GM12878 (cell line): ENCODE measurements around the gene OR2H2. TPM values are rescaled to one million over a fixed set of nuclear protein-coding genes. Genes with fewer than 3 reads are reported as not detected.

Experiments
- ATAC-seq: fragments of 200-7000 bp; cut with Tn5 transposase; 3 replicates; pipeline ENCODE4 v1.9.1; 2020; ENCODE audit warnings: mild to moderate bottlenecking, moderate library complexity
- BruUV-seq: library from RNA; stranded (reverse); fragments of 400-500 nt; replicated peaks from 2 replicates; lab custom pipeline; 2021; lab: Mats Ljungman, UMichigan
- CTCF ChIA-PET: fragments of 300-600 bp; sonication (Branson Sonifier 250); formaldehyde crosslinking; extraction: SDS; loops from one replicate; lab custom pipeline; 2021; ENCODE audit warnings: inconsistent platforms; lab: Yijun Ruan, JAX
- POLR2A ChIA-PET: fragments of 350-600 bp; formaldehyde crosslinking; extraction: SDS; loops from one replicate; lab custom pipeline; 2021; ENCODE audit warnings: inconsistent platforms; lab: Charles Lee
- RAD21 ChIA-PET: fragments of 300-600 bp; sonication (Branson Sonifier 250); formaldehyde crosslinking; loops from one replicate; lab custom pipeline; 2023; ENCODE audit warnings: antibody characterized with exemption; ENCODE audit not compliant: unreplicated experiment; lab: Charles Lee
- SMC1A ChIA-PET: fragments of 300-600 bp; sonication (Branson Sonifier 250); formaldehyde crosslinking; loops from one replicate; lab custom pipeline; 2023; ENCODE audit not compliant: unreplicated experiment, uncharacterized antibody; lab: Charles Lee
- DNase-seq: peaks from one replicate; pipeline ENCODE4 v3.0.0-alpha.2; 2011; ENCODE audit warnings: low read depth, low spot score
- FAIRE-seq: peaks from 3 replicates; lab custom pipeline; 2011; peaks lifted over from hg19 to GRCh38; lab: Jason Lieb, UNC
- H2AFZ ChIP-seq: 2 replicates; pipeline ENCODE4 v1.6.0; 2011; ENCODE audit warnings: low read depth, low read length, control low read depth; ENCODE audit not compliant: control insufficient read depth
- H3K27ac ChIP-seq: 2 replicates; pipeline ENCODE4 v1.5.1; 2011; ENCODE audit warnings: control low read depth; ENCODE audit not compliant: control insufficient read depth, insufficient read depth
- H3K27me3 ChIP-seq, 2 experiments: replicated peaks in 1 of 2; 2 replicates each; pipeline versions ENCODE4 v1.6.0 to v1.6.1; 2011; ENCODE audit warnings: low read length in 1 of 2; ENCODE audit not compliant: control insufficient read depth in 2 of 2, insufficient read depth in 2 of 2
- H3K36me3 ChIP-seq, 2 experiments: 2 replicates each; pipeline ENCODE4 v1.5.1; 2011; ENCODE audit warnings: low read length in 1 of 2; ENCODE audit not compliant: control insufficient read depth in 2 of 2, insufficient read depth in 2 of 2
- H3K4me1 ChIP-seq: 2 replicates; pipeline ENCODE4 v1.6.1; 2011; ENCODE audit warnings: mild to moderate bottlenecking, low read length, moderate library complexity, mixed read lengths; ENCODE audit not compliant: control insufficient read depth, insufficient read depth
- H3K4me2 ChIP-seq: 2 replicates; pipeline ENCODE4 v1.6.0; 2011; ENCODE audit warnings: control low read depth; ENCODE audit not compliant: control insufficient read depth, insufficient read depth
- H3K4me3 ChIP-seq: fragments of 200-600 bp; sonication (generic); 2 replicates; pipeline ENCODE4 v1.5.1; 2016
- H3K79me2 ChIP-seq: 2 replicates; pipeline ENCODE4 v1.6.0; 2011; ENCODE audit warnings: low read length; ENCODE audit not compliant: control insufficient read depth, insufficient read depth
- H3K9ac ChIP-seq: 2 replicates; pipeline ENCODE4 v1.8.0; 2011; ENCODE audit warnings: low read length, control low read depth, mixed read lengths; ENCODE audit not compliant: control insufficient read depth, insufficient read depth
- H3K9me3 ChIP-seq: replicated peaks from 3 replicates; pipeline ENCODE4 v1.5.1; 2011; ENCODE audit warnings: mild to moderate bottlenecking, low read length; ENCODE audit not compliant: control insufficient read depth, insufficient read depth
- H4K20me1 ChIP-seq: 2 replicates; pipeline ENCODE4 v1.6.0; 2011; ENCODE audit not compliant: control insufficient read depth, insufficient read depth
- ASH2L ChIP-seq: fragments of 300-600, 200-600 bp; sonication (generic); IDR thresholded peaks from 2 replicates; pipeline ENCODE4 v1.6.1; 2017; ENCODE audit warnings: low read depth, mild to moderate bottlenecking, borderline replicate concordance
- CHD4 ChIP-seq: fragments of 200-600 bp; sonication (generic); IDR thresholded peaks from 2 replicates; pipeline ENCODE4 v1.6.1; 2016; ENCODE audit warnings: mild to moderate bottlenecking
- CTCF ChIP-seq, 3 experiments: IDR thresholded peaks in 2 of 3; conservative IDR thresholded peaks in 1 of 3; 2 replicates each; pipeline ENCODE4 v1.5.1; 2011; ENCODE audit warnings: low read depth in 3 of 3, low read length in 3 of 3, mild to moderate bottlenecking in 3 of 3, control low read depth in 2 of 3, moderate library complexity in 2 of 3, inconsistent platforms in 1 of 3, mixed read lengths in 1 of 3; ENCODE audit not compliant: control insufficient read depth in 2 of 3, insufficient read depth in 1 of 3; ENCODE audit errors: extremely low read depth in 1 of 3
- CUX1 ChIP-seq: IDR thresholded peaks from 2 replicates; pipeline ENCODE4 v1.6.1; 2012; ENCODE audit warnings: improper control_type of control experiment, low read depth, low read length; ENCODE audit not compliant: insufficient replicate concordance
- E4F1 ChIP-seq: fragments of 450-650 bp; IDR thresholded peaks from 2 replicates; pipeline ENCODE4 v1.6.1; 2018; ENCODE audit warnings: borderline replicate concordance, mild to moderate bottlenecking; ENCODE audit not compliant: partially characterized antibody
- KLF5 ChIP-seq: fragments of 450-650 bp; IDR thresholded peaks from 2 replicates; pipeline ENCODE4 v1.6.1; 2014; ENCODE audit warnings: mild to moderate bottlenecking; ENCODE audit not compliant: partially characterized antibody
- MYC ChIP-seq: IDR thresholded peaks from 2 replicates; pipeline ENCODE4 v1.6.1; 2011; ENCODE audit warnings: mild to moderate bottlenecking, low read length, moderate library complexity, inconsistent platforms; ENCODE audit not compliant: insufficient read depth, insufficient replicate concordance, insufficient read length, severe bottlenecking
- PML ChIP-seq: IDR thresholded peaks from 2 replicates; pipeline ENCODE4 v1.6.1; 2012; ENCODE audit warnings: low read length, inconsistent platforms
- SIN3A ChIP-seq: IDR thresholded peaks from 2 replicates; pipeline ENCODE4 v1.6.1; 2012; ENCODE audit warnings: low read depth, low read length, improper control_type of control experiment
- SIX5 ChIP-seq: IDR thresholded peaks from 2 replicates; pipeline ENCODE4 v1.6.1; 2011; ENCODE audit warnings: mild to moderate bottlenecking, low read depth, low read length, moderate library complexity; ENCODE audit not compliant: severe bottlenecking
- SUZ12 ChIP-seq: fragments of 200-600 bp; sonication (generic); IDR thresholded peaks from one replicate; pipeline ENCODE4 v1.6.1; 2018; ENCODE audit warnings: antibody characterized with exemption, mild to moderate bottlenecking; ENCODE audit not compliant: unreplicated experiment
- TCF12 ChIP-seq: IDR thresholded peaks from 2 replicates; pipeline ENCODE4 v1.6.1; 2011; ENCODE audit warnings: low read depth, mild to moderate bottlenecking, low read length
- WGBS: methylation state at CpG from one replicate; pipeline ENCODE4 v1.1.6; 2016; ENCODE audit warnings: low lambda C conversion rate; ENCODE audit not compliant: insufficient replicate concordance, insufficient coverage; ENCODE audit errors: missing lambda C conversion rate; 5-methylcytosine and 5-hydroxymethylcytosine counted together
- in situ Hi-C: fragments of 300-500 bp; cut with MboI; formaldehyde crosslinking; loops from 9 replicates; pipeline ENCODE4 v1.14.3; 2018; ENCODE audit warnings: mixed read lengths
- intact Hi-C: fragments of 100-400 bp; cut with micrococcal nuclease; formaldehyde crosslinking; loops from one replicate; pipeline ENCODE4 v1.14.2; 2022; ENCODE audit not compliant: unreplicated experiment
- polyA plus RNA-seq, 11 experiments: library from polyadenylated mRNA; depleted of rRNA in 4 of 11; unstranded in 6 of 11; stranded (reverse) in 5 of 11; fragments of >200 nt; fragmentation: Nextera tagmentation in 4 of 11; fragmentation: Illumina TruSeq in 1 of 11; extraction: Ambion mirVana in 4 of 11; extraction: Trizol in 1 of 11; gene quantifications; 1 replicate in 1 of 11; 2 replicates in 10 of 11; pipeline versions ENCODE4 v1.2.1 to v1.2.3, GENCODE V29; 2011 to 2016; ENCODE audit warnings: inconsistent platforms in 2 of 11, missing spikeins in 2 of 11, low read depth in 1 of 11
- total RNA-seq, 4 experiments: library from RNA; depleted of rRNA in 3 of 4; stranded (reverse); fragments of >200 nt in 3 of 4; fragmentation: Illumina TruSeq in 1 of 4; extraction: Trizol in 1 of 4; gene quantifications; 2 replicates each; pipeline versions ENCODE4 v1.2.1 to v1.2.3, GENCODE V29; 2013 to 2021

The OR2H2 gene
- total and polyA plus RNA-seq, 10 of the 15 experiments (the other 5 are each of a cell fraction or from before 2014, with no cell fraction given): not detected

- Histone ChIP-seq H3K9ac (peak within 1 kb of the TSS; percentile 38; the same call in 1 of the 2 replicates), H3K4me1 (peaks cover 16% of the 10 kb centered on the region), H3K4me2 (peak within 1 kb of the TSS; percentile 79), H3K36me3 (no peaks in the 10 kb centered on the region), H4K20me1 (no peaks in the 10 kb centered on the region), H2AFZ (peak within 1 kb of the TSS; percentile 85), H3K27ac (peak within 1 kb of the TSS; percentile 17; the same call in 1 of the 2 replicates), H3K79me2 (no peaks in the 10 kb centered on the region), H3K9me3 (no peaks in the 10 kb centered on the region), H3K27me3 (no peaks in the 10 kb centered on the region), H3K4me3 (peak within 1 kb of the TSS; percentile 91)
- in situ Hi-C loops: no loop called here
- peak; percentile 90 for ATAC-seq
- intact Hi-C loops: no loop called here
- ChIA-PET SMC1A (interaction anchor here (1.3 to 1.4 kb wide), 2 partner anchors 15 to 21 kb away, joined by 4 to 6 read pairs; no protein-coding TSS in a partner anchor), CTCF (interaction anchor here (1.9 to 2.5 kb wide), 4 partner anchors 15 to 23 kb away, joined by 5 to 20 read pairs (median 10); partner anchors contain the start of gene MOG), POLR2A (interaction anchor here (0.6 to 1.2 kb wide), 3 partner anchors 17 to 221 kb away, joined by 3 to 4 read pairs (median 4); no protein-coding TSS in a partner anchor), RAD21 (interaction anchor here (1.5 kb wide), 1 partner anchor 45 kb away, joined by 5 read pairs; no protein-coding TSS in a partner anchor)
- 1% methylated on average over 14 of the region's 57 CpGs for WGBS
- BruUV-seq: no TSS peak
- no peak for FAIRE-seq
- no peak for DNase-seq
- no peak for TF ChIP-seq SIX5
- TF ChIP-seq CTCF (IDR thresholded peaks at IDR 0.05 in 2 of 3, conservative IDR thresholded peaks at IDR 0.05 in 1 of 3; ENCODE audit: control insufficient read depth in 2 of 3, extremely low read depth in 1 of 3, insufficient read depth in 1 of 3, low read depth in 3 of 3, low read length in 3 of 3): no peak
- TF ChIP-seq SIN3A: no peak
- no peak for TF ChIP-seq CHD4
- TF ChIP-seq CUX1: no peak
- no peak for TF ChIP-seq SUZ12
- no peak for TF ChIP-seq E4F1
- no peak for TF ChIP-seq PML
- no peak for TF ChIP-seq MYC
- TF ChIP-seq KLF5: no peak
- TF ChIP-seq TCF12: no peak
- no peak for TF ChIP-seq ASH2L
These were observed 48.0 kb downstream of the OR2H2 start, which contains the start of gene GABBR1 for GRCh38 chr6:29632789-29633533. GABBR1 (minus strand) TSS chr6:29633183; CDS start chr6:29632385, 798 bp downstream.
